Coronary artery (tissue), 2 donors: ENCODE data around the gene TRIM66.

Source experiments
- DNase-seq: peaks from one replicate; pipeline ENCODE4 v3.0.0-alpha.2; 2017; ENCODE audit warnings: low spot score
- H3K27ac ChIP-seq, 2 donors: fragments of 200-600 bp; sonication (generic); one replicate each; pipeline ENCODE4 v1.5.1; 2016 to 2019
- H3K4me3 ChIP-seq: fragments of 200-600 bp; sonication (generic); 2 replicates; pipeline ENCODE4 v1.5.1; 2016; ENCODE audit warnings: mild to moderate bottlenecking, moderate library complexity
- TF ChIP-seq, protein P1 (sequence below): fragments of 200-600 bp; sonication (generic); IDR thresholded peaks from one replicate; pipeline ENCODE4 v1.5.1; 2019; ENCODE audit warnings: antibody characterized with exemption

Gene TRIM66

DNA sequence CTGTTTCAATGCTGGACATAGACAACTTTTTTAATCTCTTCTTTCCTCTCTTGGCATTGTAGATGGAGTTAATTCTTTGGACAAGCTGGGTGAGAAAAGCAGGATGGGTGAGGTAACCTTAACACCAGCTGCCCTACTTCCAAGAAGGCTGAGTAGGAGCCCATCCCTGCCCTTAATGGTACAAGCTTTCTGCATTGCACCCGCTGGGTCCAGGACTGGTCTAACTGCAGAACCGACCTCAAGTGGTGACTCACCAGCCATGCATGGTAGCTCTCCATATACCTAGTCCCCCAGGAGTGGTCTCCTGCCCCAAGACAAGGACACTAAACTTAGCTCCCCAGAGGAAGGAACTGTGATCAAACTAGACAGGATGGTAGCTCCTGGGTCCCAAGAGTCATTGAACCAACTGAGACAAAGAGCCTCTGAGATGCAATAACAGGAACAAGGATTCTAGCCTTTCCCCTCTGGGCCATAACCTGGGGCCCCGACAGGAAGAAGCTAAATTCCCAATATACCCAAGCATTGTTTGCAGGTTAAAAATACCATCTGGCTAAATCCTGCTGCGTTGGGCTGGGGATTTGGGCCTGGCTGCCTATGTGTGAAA, 32.3 kb upstream of the TRIM66 start:
- TF ChIP-seq, protein P1, sequence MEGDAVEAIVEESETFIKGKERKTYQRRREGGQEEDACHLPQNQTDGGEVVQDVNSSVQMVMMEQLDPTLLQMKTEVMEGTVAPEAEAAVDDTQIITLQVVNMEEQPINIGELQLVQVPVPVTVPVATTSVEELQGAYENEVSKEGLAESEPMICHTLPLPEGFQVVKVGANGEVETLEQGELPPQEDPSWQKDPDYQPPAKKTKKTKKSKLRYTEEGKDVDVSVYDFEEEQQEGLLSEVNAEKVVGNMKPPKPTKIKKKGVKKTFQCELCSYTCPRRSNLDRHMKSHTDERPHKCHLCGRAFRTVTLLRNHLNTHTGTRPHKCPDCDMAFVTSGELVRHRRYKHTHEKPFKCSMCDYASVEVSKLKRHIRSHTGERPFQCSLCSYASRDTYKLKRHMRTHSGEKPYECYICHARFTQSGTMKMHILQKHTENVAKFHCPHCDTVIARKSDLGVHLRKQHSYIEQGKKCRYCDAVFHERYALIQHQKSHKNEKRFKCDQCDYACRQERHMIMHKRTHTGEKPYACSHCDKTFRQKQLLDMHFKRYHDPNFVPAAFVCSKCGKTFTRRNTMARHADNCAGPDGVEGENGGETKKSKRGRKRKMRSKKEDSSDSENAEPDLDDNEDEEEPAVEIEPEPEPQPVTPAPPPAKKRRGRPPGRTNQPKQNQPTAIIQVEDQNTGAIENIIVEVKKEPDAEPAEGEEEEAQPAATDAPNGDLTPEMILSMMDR, result no peak
- DNase-seq, result no peak
- H3K4me3 ChIP-seq, result no peak overlapping the region
- no peak overlapping the region for H3K27ac ChIP-seq

DNA sequence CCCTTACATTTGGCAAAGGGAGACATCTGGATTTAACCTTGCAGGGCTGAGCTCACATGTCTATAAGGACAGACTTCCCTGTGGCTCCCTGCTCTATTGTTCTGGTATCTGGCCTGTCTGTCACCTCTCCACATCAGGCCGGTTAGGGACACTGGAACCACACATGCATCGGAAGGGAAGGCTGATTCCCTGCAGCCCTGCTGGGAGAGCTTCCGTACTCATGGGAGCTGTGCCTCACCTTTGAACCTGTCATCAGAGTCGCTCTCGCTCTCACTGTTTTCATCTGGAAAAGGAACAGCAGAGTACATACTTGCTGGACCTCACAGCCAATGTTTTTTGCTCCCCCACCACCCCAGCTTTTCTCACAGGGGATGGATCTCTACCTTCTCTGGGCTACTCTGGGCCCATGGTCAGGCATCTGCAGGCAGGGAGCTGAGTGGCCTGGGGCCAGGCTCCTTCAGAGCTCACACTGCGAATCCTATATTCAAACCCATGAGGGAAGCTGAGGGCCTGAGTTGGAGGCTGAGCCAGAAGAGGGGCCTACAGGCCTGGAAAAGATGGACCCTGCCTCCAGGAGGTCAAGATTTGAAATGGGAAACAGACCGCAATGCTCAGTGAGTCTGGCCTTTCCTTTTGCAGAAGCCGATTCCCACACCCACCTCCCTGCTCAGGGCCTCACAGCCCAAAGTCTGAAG, 31.4 kb upstream of the TRIM66 start:
- H3K27ac ChIP-seq, result no peak overlapping the region

DNA sequence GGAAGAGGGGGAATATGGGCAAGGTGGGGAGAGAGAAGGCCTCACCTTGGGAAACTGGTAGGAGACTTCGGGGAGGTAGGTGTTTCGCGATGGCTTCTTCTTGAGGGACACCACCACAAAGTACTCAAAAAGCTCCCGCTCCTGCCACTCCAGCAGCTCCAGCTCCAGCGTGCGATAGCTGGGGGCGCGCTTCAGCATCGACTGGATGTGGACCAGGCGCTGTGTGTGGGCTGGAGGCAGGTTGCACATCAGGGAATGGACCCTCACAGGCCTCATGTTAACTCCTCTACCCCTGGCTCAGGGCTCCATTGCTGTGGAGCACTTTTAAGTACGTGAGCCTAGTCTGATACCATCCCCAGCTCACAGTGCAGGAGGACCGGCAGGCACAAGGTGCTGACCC, 30.0 kb upstream of the TRIM66 start:
- Histone ChIP-seq H3K27ac (no peak overlapping the region), H3K4me3 (no peak overlapping the region)
- TF ChIP-seq, protein P1, result no peak
- DNase-seq, result no peak

More for the DNA sequence above, 31.4 kb upstream of the TRIM66 start:
- TF ChIP-seq, protein P1, result no peak
- no peak for DNase-seq
- no peak overlapping the region for H3K4me3 ChIP-seq

DNA sequence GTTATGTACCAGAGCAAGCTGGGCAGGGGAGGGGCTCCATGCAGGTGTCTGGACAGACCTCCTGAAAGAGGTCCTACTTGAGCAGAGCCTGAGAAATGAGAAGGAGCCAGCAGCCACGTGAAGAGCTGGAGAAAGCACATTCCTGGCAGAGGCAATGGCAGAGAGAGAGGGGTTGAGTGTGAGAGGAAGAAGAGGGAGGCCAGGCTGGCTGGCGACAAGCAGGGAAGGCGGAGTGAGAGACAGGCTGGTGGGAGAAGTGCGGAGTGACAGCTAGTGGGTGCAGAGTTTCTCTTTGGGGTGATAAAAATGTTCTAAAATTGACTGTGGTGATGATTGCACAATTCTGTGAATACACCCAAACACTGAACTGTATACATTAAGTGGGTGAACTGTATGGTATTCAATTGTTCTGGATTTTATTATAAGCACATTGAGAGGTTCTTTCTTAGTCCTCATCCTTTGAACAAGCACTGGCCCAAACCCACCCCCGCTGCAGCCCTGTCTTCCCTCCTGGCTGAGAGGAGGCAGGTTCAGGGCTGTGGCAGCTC, 29.5 kb upstream of the TRIM66 start:
- TF ChIP-seq, protein P1, result no peak
- Histone ChIP-seq H3K27ac (no peak overlapping the region), H3K4me3 (no peak overlapping the region)
- DNase-seq, result no peak

- no peak for DNase-seq
- TF ChIP-seq, protein P1, result no peak
- Histone ChIP-seq H3K27ac (peak overlapping the region; percentile 88 to 95), H3K4me3 (no peak overlapping the region)
Observed at GRCh38 chr11:8709777-8710176, 27.3 kb upstream of the TRIM66 start.

DNA sequence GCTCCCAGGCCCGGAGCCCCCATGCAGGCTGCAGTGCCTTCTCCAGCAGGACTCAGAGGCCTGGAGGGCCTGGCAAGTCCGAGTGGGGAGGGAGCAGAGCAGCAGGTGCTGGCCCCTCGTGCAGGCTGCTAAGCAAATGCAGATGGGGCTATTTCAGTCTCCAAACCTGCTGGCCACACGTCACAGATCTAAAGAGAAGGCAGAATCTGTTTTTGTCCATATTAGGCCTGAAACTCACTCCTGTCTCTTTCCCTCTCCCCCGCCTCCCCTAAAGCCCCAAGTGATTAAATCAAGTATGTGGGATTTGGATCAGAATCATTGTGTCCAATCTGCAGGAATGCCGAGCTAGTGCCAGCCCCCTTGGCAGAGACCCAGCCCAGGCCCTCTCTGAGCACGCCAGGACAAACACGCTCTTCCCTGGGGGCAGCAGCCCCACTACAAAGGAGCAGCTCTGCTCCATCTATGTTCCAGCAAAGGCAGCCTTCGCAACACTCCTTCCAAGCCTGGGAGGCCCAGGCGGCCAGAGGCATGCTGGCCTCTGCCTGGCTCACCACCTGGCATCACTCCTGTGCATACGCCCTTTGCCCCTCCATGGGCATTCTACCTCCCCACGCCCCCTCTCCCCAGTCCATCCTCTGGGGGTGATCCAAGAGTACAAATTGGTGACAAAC, 26.7 kb upstream of the TRIM66 start:
- TF ChIP-seq, protein P1, result no peak
- H3K4me3 ChIP-seq, result no peak overlapping the region
- peak; percentile 98 for DNase-seq
- H3K27ac ChIP-seq, result peak overlapping the region; percentile 88 to 95
